AG10803 (cell line): ENCODE data around the gene LTA4H.

Source experiments
- DNase-seq: peaks from one replicate; pipeline ENCODE4 v3.0.0; 2010; ENCODE audit warnings: low read depth
- H3K4me3 ChIP-seq: 2 replicates; pipeline ENCODE4 v1.5.1; 2011; ENCODE audit warnings: mild to moderate bottlenecking, low read length, control low read depth
- CTCF ChIP-seq: conservative IDR thresholded peaks from 2 replicates; pipeline ENCODE4 v1.5.1; 2011; ENCODE audit warnings: mild to moderate bottlenecking, low read length, control low read depth, inconsistent platforms

Gene LTA4H

DNA sequence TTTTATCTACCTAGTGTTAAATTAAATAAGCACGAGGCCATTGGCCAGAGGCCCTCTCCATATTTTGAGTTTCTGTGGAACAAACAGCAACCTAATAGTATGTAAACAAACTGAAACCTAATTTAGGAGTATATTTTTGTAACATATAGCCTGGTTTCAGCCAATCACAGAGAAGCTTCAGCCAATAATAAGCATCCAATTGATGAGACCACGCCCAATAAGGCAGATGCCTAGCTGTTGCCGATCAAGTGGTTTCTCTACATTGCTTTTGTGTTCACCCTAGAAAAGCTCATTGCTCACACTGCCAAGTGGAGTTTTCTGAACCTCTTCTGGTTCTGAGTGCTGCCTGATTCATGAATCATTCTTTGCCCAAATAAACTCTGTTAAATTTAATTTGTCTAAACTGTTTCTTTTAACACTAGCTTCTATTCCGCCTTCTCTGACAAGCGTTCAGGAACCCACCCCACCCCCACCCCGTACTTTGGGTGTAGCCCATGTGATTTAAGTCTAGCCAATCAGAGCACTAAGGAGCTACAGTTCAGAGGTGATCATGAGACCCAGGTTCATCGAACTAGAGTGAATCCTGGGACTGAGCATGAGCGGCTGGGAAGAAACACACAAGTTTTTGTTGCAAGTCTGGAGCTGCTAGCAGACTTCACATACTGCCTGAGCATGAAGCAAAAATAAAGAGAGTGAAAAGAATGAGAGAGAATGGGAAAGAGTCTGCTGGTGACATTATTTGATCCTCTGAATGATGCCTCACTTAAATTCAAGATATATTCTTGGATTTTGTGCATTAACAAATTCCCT is 21.5 kb upstream of the LTA4H start:
- no peak for DNase-seq
- no peak for TF ChIP-seq CTCF
- H3K4me3 ChIP-seq = no peak overlapping the region

GRCh38 chr12:96054244-96054610 is 18.8 kb upstream of the LTA4H start:
- no peak for TF ChIP-seq CTCF
- no peak for DNase-seq
- H3K4me3 ChIP-seq = no peak overlapping the region

DNA sequence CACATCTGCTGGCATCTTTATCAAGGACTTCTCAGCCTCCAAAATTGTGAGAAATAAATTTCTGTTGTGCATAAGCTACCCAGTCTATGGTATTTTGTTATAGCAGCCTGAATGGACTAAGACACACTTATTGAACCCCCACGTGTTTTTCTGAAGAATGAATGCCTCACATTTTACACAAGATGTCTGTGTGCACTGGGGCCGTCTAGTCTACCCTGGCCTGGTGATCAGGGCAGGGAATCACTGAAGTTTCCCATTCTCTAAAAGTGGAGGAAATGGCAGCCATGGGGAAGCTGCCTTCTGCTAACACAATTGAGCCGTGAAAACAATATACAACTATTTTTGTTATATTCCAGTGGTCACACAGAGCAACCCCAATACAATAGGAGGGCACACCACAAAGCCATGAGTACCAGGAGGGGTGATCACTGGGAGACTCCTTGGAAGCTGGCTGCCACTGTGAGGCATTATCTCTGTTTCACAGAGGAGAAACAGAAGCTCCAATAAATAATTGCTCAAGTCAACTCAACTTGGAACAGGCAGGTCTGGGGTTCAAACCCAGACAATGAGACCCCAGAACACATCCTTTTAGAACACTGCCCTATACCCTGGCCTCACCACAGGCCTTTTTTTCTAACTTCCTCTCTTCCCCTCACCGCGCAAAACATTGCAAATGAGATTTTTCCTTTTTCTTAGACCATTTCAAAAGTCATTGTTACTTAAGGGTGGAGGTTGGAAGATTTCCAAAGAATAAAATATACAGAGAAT is 18.3 kb upstream of the LTA4H start:
- DNase-seq = no peak
- no peak overlapping the region for H3K4me3 ChIP-seq
- no peak for TF ChIP-seq CTCF

- TF ChIP-seq CTCF = no peak
- no peak for DNase-seq
- H3K4me3 ChIP-seq = no peak overlapping the region
These were observed 16.5 kb upstream of the LTA4H start for GRCh38 chr12:96051756-96052485.

DNA sequence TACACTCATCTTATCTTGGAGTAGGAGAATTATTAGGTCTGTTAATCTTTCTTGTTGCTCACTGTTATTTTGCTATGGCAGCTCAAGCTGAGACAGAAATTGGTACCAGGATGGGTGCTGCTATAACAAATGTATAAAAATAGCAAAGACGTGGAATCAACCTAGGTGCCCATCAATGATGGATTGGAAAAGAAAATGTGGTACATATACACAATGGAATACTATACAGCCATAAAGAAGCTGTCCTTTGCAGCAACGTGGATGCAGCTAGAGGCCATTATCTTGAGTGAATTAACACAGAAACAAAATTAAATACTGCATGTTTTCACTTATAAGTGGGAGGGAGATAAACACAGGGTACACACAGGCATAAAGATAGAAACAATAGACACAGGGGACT is 14.8 kb upstream of the LTA4H start:
- H3K4me3 ChIP-seq = no peak overlapping the region
- TF ChIP-seq CTCF = no peak
- no peak for DNase-seq

- TF ChIP-seq CTCF = no peak
- no peak for DNase-seq
- no peak overlapping the region for H3K4me3 ChIP-seq
These were observed 13.7 kb upstream of the LTA4H start for GRCh38 chr12:96049101-96049500.
